CD14-positive monocyte (primary cell): ENCODE results near the gene TM7SF3. TPM values are rescaled to one million over a fixed set of nuclear protein-coding genes. Genes with fewer than 3 reads are reported as not detected.

Experiments used
- DNase-seq, 3 donors: peaks; one replicate each; pipeline ENCODE4 v3.0.0-alpha.2; 2011 to 2022
- H2AFZ ChIP-seq: 2 replicates; pipeline ENCODE4 v1.6.0; 2012; ENCODE audit warnings: mild to moderate bottlenecking, low read depth, low read length, inconsistent platforms; ENCODE audit not compliant: insufficient read depth, poor library complexity, severe bottlenecking
- H3K27ac ChIP-seq, 2 donors: 1 replicate in 1 of 2; 2 replicates in 1 of 2; pipeline ENCODE4 v1.5.1; 2012 to 2013; ENCODE audit warnings: low read length in 2 of 2, control low read depth in 1 of 2, inconsistent platforms in 1 of 2, low read depth in 1 of 2, mild to moderate bottlenecking in 1 of 2
- H3K27me3 ChIP-seq, 2 donors: one replicate each; pipeline versions ENCODE4 v1.6.0 to v1.6.1; 2011 to 2013; ENCODE audit warnings: low read length in 2 of 2; ENCODE audit not compliant: control insufficient read depth in 2 of 2, insufficient read depth in 2 of 2
- H3K36me3 ChIP-seq, 2 donors: replicated peaks in 1 of 2; 1 replicate in 1 of 2; 2 replicates in 1 of 2; pipeline versions ENCODE4 v1.5.1 to v1.6.1; 2012 to 2013; ENCODE audit warnings: low read length in 2 of 2, control low read depth in 1 of 2, inconsistent platforms in 1 of 2, mild to moderate bottlenecking in 1 of 2; ENCODE audit not compliant: insufficient read depth in 2 of 2, control insufficient read depth in 1 of 2
- H3K4me1 ChIP-seq, 2 donors: 1 replicate in 1 of 2; 2 replicates in 1 of 2; pipeline versions ENCODE4 v1.5.1 to v1.6.1; 2012 to 2013; ENCODE audit warnings: low read length in 2 of 2, control low read depth in 1 of 2, inconsistent platforms in 1 of 2, mild to moderate bottlenecking in 1 of 2, moderate library complexity in 1 of 2; ENCODE audit not compliant: insufficient read depth in 2 of 2, control insufficient read depth in 1 of 2
- H3K4me2 ChIP-seq: replicated peaks from 2 replicates; pipeline ENCODE3; 2012; ENCODE audit warnings: low read length, moderate library complexity, mild to moderate bottlenecking; ENCODE audit not compliant: poor library complexity, severe bottlenecking; ENCODE audit errors: extremely low read depth
- H3K4me3 ChIP-seq, 3 experiments: fragments of 200-600 bp in 1 of 3; sonication (generic) in 1 of 3; replicated peaks in 1 of 3; 1 replicate in 2 of 3; 2 replicates in 1 of 3; pipeline ENCODE4 v1.5.1; 2011 to 2013; ENCODE audit warnings: low read length in 3 of 3, mild to moderate bottlenecking in 3 of 3, control low read depth in 2 of 3, low read depth in 2 of 3, inconsistent platforms in 1 of 3, moderate library complexity in 1 of 3
- H3K79me2 ChIP-seq: 2 replicates; pipeline ENCODE4 v1.6.0; 2012; ENCODE audit warnings: mild to moderate bottlenecking, control low read depth, inconsistent platforms, low read length, moderate library complexity; ENCODE audit not compliant: insufficient read depth
- H3K9ac ChIP-seq: 2 replicates; pipeline ENCODE4 v1.6.0; 2017; ENCODE audit warnings: low read length, mild to moderate bottlenecking; ENCODE audit not compliant: insufficient read depth, poor library complexity, severe bottlenecking
- H3K9me3 ChIP-seq, 2 donors: replicated peaks in 1 of 2; 1 replicate in 1 of 2; 2 replicates in 1 of 2; pipeline versions ENCODE4 v1.5.1 to v1.6.1; 2012 to 2013; ENCODE audit warnings: low read length in 2 of 2, control low read depth in 1 of 2; ENCODE audit not compliant: control insufficient read depth in 1 of 2, insufficient read depth in 1 of 2
- H4K20me1 ChIP-seq: 2 replicates; pipeline ENCODE4 v1.6.0; 2012; ENCODE audit warnings: mild to moderate bottlenecking, low read length, control low read depth, moderate library complexity; ENCODE audit not compliant: insufficient read depth
- H3K27ac Mint-ChIP-seq, 7 donors: one replicate each; pipeline ENCODE4 v1.8.0; 2020; ENCODE audit warnings: mild to moderate bottlenecking in 7 of 7, mixed read lengths in 7 of 7, moderate library complexity in 6 of 7, inconsistent platforms in 2 of 7
- H3K27me3 Mint-ChIP-seq, 3 donors: one replicate each; pipeline ENCODE4 v1.8.0; 2021 to 2022; ENCODE audit warnings: low read depth in 3 of 3, mild to moderate bottlenecking in 3 of 3, mixed read lengths in 3 of 3, moderate library complexity in 3 of 3, inconsistent platforms in 1 of 3
- H3K36me3 Mint-ChIP-seq, 2 donors: one replicate each; pipeline ENCODE4 v1.8.0; 2020; ENCODE audit warnings: mixed read lengths in 2 of 2, inconsistent platforms in 1 of 2, mild to moderate bottlenecking in 1 of 2
- H3K4me1 Mint-ChIP-seq: one replicate; pipeline ENCODE4 v1.8.0; 2020; ENCODE audit warnings: mild to moderate bottlenecking, mixed read lengths
- H3K4me3 Mint-ChIP-seq, 2 donors: one replicate each; pipeline ENCODE4 v1.8.0; 2020; ENCODE audit warnings: mild to moderate bottlenecking in 2 of 2, mixed read lengths in 2 of 2, moderate library complexity in 1 of 2
- H3K9me3 Mint-ChIP-seq, 7 donors: one replicate each; pipeline ENCODE4 v1.8.0; 2020 to 2022; ENCODE audit warnings: mixed read lengths in 7 of 7, mild to moderate bottlenecking in 6 of 7, moderate library complexity in 6 of 7, inconsistent platforms in 2 of 7
- WGBS: methylation state at CpG from one replicate; pipeline ENCODE4 v1.1.5; 2013; ENCODE audit warnings: missing lambda C conversion rate; ENCODE audit not compliant: insufficient coverage; 5-methylcytosine and 5-hydroxymethylcytosine counted together
- intact Hi-C, 2 donors: fragments of 100-400 bp; cut with micrococcal nuclease; formaldehyde crosslinking; loops; one replicate each; pipeline versions ENCODE4 v1.15.0 to v1.15.1; 2023
- polyA plus RNA-seq, 3 donors: library from polyadenylated mRNA; depleted of rRNA in 1 of 3; unstranded in 2 of 3; stranded (reverse) in 1 of 3; fragments of 300-500 nt in 2 of 3; fragments of >200 nt in 1 of 3; fragmentation: Illumina TruSeq in 2 of 3; gene quantifications; 1 replicate in 2 of 3; 2 replicates in 1 of 3; pipeline ENCODE4 v1.2.3, GENCODE V29; 2012 to 2021
- TF ChIP-seq, protein P1 (sequence below): fragments of 200-600 bp; IDR thresholded peaks from one replicate; pipeline ENCODE4 v1.8.0; 2022; ENCODE audit warnings: antibody characterized with exemption, mild to moderate bottlenecking

Gene TM7SF3
- polyA plus RNA-seq, 3 donors = 36.3 to 85.9 (median 71.7) TPM

DNA sequence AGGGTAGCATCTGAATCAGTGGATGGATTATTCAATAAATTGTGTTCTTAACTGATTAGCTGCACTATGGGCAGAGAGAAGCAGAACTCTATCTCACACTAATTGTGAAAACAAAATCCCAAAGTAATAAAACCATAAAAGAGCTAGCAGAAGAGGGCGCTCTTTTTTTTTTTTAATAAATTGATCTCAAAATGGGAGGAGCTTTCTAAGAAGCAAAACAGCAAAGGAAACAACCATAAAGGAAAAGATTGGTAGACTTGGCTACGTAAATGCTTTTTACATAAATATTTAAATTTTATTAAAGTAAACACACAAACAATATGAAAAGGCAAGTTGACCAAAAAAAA lies 1.5 kb upstream of the TM7SF3 start:
- Mint-ChIP-seq H3K36me3 (peaks cover 2 to 3% of the 10 kb centered on the region in 2 donors), H3K4me3 (no peak overlapping the region), H3K9me3 (no peaks in the 10 kb centered on the region), H3K4me1 (peaks cover 51% of the 10 kb centered on the region), H3K27me3 (peaks cover 0 to 2% (median 0%) of the 10 kb centered on the region in 3 donors), H3K27ac (peak overlapping the region in 4 of 7 donors; percentile 50 to 92 (median 88))
- H3K27ac ChIP-seq = peak overlapping the region in 1 of 2 donors; percentile 92
- no peaks in the 10 kb centered on the region for H4K20me1 ChIP-seq
- peaks cover 28 to 43% of the 10 kb centered on the region in 2 donors for H3K4me1 ChIP-seq
- DNase-seq = peak in 2 of 3 donors; percentile 29 to 36
- TF ChIP-seq, protein P1, sequence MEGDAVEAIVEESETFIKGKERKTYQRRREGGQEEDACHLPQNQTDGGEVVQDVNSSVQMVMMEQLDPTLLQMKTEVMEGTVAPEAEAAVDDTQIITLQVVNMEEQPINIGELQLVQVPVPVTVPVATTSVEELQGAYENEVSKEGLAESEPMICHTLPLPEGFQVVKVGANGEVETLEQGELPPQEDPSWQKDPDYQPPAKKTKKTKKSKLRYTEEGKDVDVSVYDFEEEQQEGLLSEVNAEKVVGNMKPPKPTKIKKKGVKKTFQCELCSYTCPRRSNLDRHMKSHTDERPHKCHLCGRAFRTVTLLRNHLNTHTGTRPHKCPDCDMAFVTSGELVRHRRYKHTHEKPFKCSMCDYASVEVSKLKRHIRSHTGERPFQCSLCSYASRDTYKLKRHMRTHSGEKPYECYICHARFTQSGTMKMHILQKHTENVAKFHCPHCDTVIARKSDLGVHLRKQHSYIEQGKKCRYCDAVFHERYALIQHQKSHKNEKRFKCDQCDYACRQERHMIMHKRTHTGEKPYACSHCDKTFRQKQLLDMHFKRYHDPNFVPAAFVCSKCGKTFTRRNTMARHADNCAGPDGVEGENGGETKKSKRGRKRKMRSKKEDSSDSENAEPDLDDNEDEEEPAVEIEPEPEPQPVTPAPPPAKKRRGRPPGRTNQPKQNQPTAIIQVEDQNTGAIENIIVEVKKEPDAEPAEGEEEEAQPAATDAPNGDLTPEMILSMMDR = peak; percentile 70
- WGBS = no CpG with 5 or more reads among the region's 2 CpGs
- peak overlapping the region; percentile 93 for H2AFZ ChIP-seq
- peaks cover 34% of the 10 kb centered on the region for H3K79me2 ChIP-seq
- H3K4me2 ChIP-seq = no peak overlapping the region
- H3K4me3 ChIP-seq = no peak overlapping the region
- H3K9ac ChIP-seq = no peak overlapping the region
- intact Hi-C loops = loop anchor here (2.0 to 10.0 kb wide), 3 partner anchors 77 to 289 kb away; partner anchors contain the start of genes FGFR1OP2 (in 1 of the 2) and ITPR2 (in 1 of the 2)
- H3K36me3 ChIP-seq = no peaks in the 10 kb centered on the region
- H3K9me3 ChIP-seq = no peaks in the 10 kb centered on the region
- H3K27me3 ChIP-seq = no peaks in the 10 kb centered on the region

DNA sequence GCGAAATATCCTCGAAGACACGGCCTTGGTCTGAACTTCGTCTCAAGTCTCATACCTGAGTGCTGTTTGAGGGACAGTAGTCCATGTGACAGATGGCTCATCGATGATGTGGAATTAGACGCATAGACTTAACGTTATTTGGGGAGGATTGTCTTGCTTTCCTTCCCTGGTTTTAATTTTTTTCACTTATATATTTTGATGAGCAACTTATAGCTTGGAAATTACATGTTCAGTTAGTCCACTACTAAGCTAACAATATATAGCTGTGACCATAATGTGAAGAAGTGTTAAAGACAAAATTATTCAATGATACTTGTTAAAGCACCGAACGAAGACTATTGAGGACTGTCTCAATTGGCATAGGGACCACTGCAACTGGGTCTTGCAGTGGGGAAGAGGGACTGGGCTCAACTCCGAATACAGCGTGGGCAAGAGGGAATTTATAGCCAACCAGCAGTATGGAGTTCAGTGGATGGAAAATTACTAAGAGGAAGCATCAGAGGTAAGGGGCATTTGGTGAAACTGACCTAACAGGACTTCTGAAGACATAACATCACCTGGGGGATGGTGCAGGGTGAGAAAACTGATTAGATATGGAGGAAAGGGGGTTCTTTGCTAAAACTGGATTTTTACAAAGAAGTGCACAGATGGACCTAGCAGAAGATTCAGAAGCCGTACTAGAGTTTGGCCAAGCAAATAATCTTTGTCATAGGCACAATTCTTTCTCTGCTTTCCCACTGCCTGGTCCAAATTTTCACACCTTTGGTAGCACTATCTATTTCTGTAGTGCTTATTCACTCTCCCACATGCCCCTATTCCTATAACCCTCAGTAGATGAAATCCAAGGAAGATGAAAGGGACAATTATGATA lies 910 bp upstream of the TM7SF3 start:
- Mint-ChIP-seq H3K27ac (peak overlapping the region; percentile 87 to 93 (median 90)), H3K36me3 (peaks cover 5 to 6% of the 10 kb centered on the region in 2 donors), H3K4me3 (peak overlapping the region; percentile 93 to 96), H3K9me3 (no peaks in the 10 kb centered on the region), H3K4me1 (peaks cover 54% of the 10 kb centered on the region), H3K27me3 (peaks cover 0 to 2% (median 0%) of the 10 kb centered on the region in 3 donors)
- Histone ChIP-seq H3K79me2 (peaks cover 41% of the 10 kb centered on the region), H3K4me1 (peaks cover 30 to 45% of the 10 kb centered on the region in 2 donors), H3K4me2 (peak overlapping the region; percentile 89), H3K4me3 (peak overlapping the region; percentile 53 to 96 (median 94)), H2AFZ (peak overlapping the region; percentile 93), H3K9ac (peak overlapping the region; percentile 85), H3K36me3 (no peaks in the 10 kb centered on the region), H3K9me3 (no peaks in the 10 kb centered on the region), H3K27me3 (no peaks in the 10 kb centered on the region), H4K20me1 (peaks cover 1% of the 10 kb centered on the region), H3K27ac (peak overlapping the region; percentile 73 to 92)
- peak in 1 of 3 donors; percentile 20 for DNase-seq
- intact Hi-C loops = loop anchor here (2.0 to 10.0 kb wide), 5 partner anchors 76 to 290 kb away; partner anchors contain the start of genes FGFR1OP2 (in 2 of the 2), INTS13 (in 1 of the 2) and ITPR2 (in 1 of the 2)
- 35% methylated on average over 4 of the region's 12 CpGs for WGBS
- TF ChIP-seq, protein P1 = no peak
